Measurements from ENCODE around the gene SCAMP5. TPM values are rescaled to one million over a fixed set of nuclear protein-coding genes. Genes with fewer than 3 reads are reported as not detected.
A peak's percentile ranks its signal among the peaks of the same experiment; 100 is the strongest.

Gene SCAMP5
- total and polyA plus RNA-seq, 3 experiments from 2014 or later = 0.16 to 1.1 (median 0.74) TPM

- Mint-ChIP-seq H3K9me3 (peaks cover 0 to 4% (median 0%) of the 10 kb centered on the region in 5 donors), H3K27me3 (peaks cover 7 to 8% of the 10 kb centered on the region in 2 donors), H3K4me3 (peak overlapping the region in 5 of 7 donors; percentile 43 to 70 (median 52)), H3K4me1 (peaks cover 24 to 51% (median 43%) of the 10 kb centered on the region in 3 donors), H3K36me3 (no peaks in the 10 kb centered on the region), H3K27ac (peak overlapping the region in 7 of 8 donors; percentile 5 to 95 (median 59))
- Histone ChIP-seq H3K9me3 (ENCODE audit: low read length) (no peaks in the 10 kb centered on the region), H3K36me3 (ENCODE audit: insufficient read depth, low read length) (no peaks in the 10 kb centered on the region), H3K4me1 (ENCODE audit: insufficient read depth, low read length) (peaks cover 33% of the 10 kb centered on the region), H3K27me3 (ENCODE audit: insufficient read depth, low read length, poor library complexity, severe bottlenecking) (no peaks in the 10 kb centered on the region), H3K27ac (ENCODE audit: low read depth, low read length) (peak overlapping the region; percentile 39), H3K4me3 (ENCODE audit: low read length) (no peak overlapping the region)
- POLR2A ChIA-PET = no interaction called here
- peak in 1 of 5 donors; percentile 12 for DNase-seq
- CTCF ChIA-PET = no interaction called here
Measured at GRCh38 chr15:75067123-75067830, 71.9 kb downstream of the SCAMP5 start.

DNA sequence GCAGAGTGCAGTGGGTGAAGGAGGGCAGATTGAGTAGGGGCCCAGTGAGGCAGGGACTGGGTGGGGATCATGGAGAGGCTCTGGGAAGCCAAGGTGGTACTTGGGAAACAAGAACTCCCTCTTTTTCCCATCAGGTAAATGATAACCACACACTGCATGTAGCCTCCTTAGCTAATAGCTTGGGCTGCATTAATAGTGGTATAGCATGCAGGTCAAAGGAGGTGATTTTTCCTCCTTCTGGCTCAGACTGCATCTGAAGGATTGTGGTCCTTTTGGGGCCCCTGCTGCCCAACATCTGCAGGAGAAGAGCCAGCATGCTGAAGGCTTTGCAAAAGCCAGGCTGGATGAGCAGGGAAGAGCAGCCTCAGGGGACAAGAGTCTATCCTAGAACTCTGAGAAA lies 73.4 kb downstream of the SCAMP5 start:
- no peaks in the 10 kb centered on the region for H3K36me3 ChIP-seq (ENCODE audit: insufficient read depth, low read length)
- H3K27ac ChIP-seq (ENCODE audit: low read depth, low read length) = no peak overlapping the region
- H3K27me3 ChIP-seq (ENCODE audit: insufficient read depth, low read length, poor library complexity, severe bottlenecking) = no peaks in the 10 kb centered on the region
- no peak for DNase-seq
- H3K9me3 Mint-ChIP-seq = peaks cover 0 to 4% (median 0%) of the 10 kb centered on the region in 5 donors
- ChIA-PET CTCF (no interaction called here), POLR2A (no interaction called here)
- H3K4me1 Mint-ChIP-seq = peaks cover 24 to 52% (median 43%) of the 10 kb centered on the region in 3 donors
- H3K9me3 ChIP-seq (ENCODE audit: low read length) = no peaks in the 10 kb centered on the region
- H3K27me3 Mint-ChIP-seq = peaks cover 7 to 8% of the 10 kb centered on the region in 2 donors
- H3K36me3 Mint-ChIP-seq = no peaks in the 10 kb centered on the region
- peaks cover 33% of the 10 kb centered on the region for H3K4me1 ChIP-seq (ENCODE audit: insufficient read depth, low read length)
- no peak overlapping the region for H3K4me3 ChIP-seq (ENCODE audit: low read length)
- H3K27ac Mint-ChIP-seq = no peak overlapping the region
- H3K4me3 Mint-ChIP-seq = no peak overlapping the region

GRCh38 chr15:75069301-75069925 lies 74.0 kb downstream of the SCAMP5 start:
- Histone ChIP-seq H3K36me3 (ENCODE audit: insufficient read depth, low read length) (no peaks in the 10 kb centered on the region), H3K27me3 (ENCODE audit: insufficient read depth, low read length, poor library complexity, severe bottlenecking) (no peaks in the 10 kb centered on the region), H3K9me3 (ENCODE audit: low read length) (no peaks in the 10 kb centered on the region), H3K27ac (ENCODE audit: low read depth, low read length) (no peak overlapping the region), H3K4me1 (ENCODE audit: insufficient read depth, low read length) (peaks cover 33% of the 10 kb centered on the region), H3K4me3 (ENCODE audit: low read length) (no peak overlapping the region)
- Mint-ChIP-seq H3K27ac (peak overlapping the region in 1 of 8 donors; percentile 62), H3K36me3 (no peaks in the 10 kb centered on the region), H3K9me3 (peaks cover 0 to 4% (median 0%) of the 10 kb centered on the region in 5 donors), H3K27me3 (peaks cover 7 to 8% of the 10 kb centered on the region in 2 donors), H3K4me1 (peaks cover 24 to 52% (median 43%) of the 10 kb centered on the region in 3 donors), H3K4me3 (peak overlapping the region in 1 of 7 donors; percentile 10)
- DNase-seq = no peak
- ChIA-PET CTCF (no interaction called here), POLR2A (no interaction called here)

DNA sequence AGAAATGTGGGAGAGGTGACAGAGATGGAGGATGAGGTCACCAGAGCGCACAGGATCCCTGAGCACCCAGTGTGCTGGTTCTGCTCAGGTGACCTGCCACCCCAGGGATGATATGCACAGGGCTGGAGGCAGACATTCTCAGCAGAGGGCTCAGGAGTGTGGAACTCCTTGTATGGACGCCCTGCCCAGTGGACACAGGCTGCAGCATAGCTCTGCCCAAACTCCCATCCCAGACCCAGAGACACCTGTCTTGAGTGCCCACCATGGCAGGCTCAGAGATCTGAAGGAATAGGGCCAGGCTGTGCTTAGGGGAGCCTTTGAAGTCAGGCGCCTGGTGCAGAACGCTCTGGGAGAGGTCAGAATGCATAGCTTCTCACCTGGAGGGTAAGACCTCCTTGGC lies 75.3 kb downstream of the SCAMP5 start:
- peaks cover 0 to 4% (median 0%) of the 10 kb centered on the region in 3 donors for H3K36me3 Mint-ChIP-seq
- no peak overlapping the region for H3K27ac ChIP-seq (ENCODE audit: low read depth, low read length)
- H3K9me3 Mint-ChIP-seq = peaks cover 6 to 12% (median 7%) of the 10 kb centered on the region in 5 donors
- DNase-seq = no peak
- peaks cover 7 to 8% of the 10 kb centered on the region in 2 donors for H3K27me3 Mint-ChIP-seq
- H3K4me1 ChIP-seq (ENCODE audit: insufficient read depth, low read length) = peaks cover 27% of the 10 kb centered on the region
- no peak overlapping the region for H3K4me3 Mint-ChIP-seq
- no peak overlapping the region for H3K4me3 ChIP-seq (ENCODE audit: low read length)
- no peak overlapping the region for H3K27ac Mint-ChIP-seq
- H3K9me3 ChIP-seq (ENCODE audit: low read length) = peaks cover 4% of the 10 kb centered on the region
- H3K36me3 ChIP-seq (ENCODE audit: insufficient read depth, low read length) = no peaks in the 10 kb centered on the region
- peaks cover 17 to 43% (median 34%) of the 10 kb centered on the region in 3 donors for H3K4me1 Mint-ChIP-seq
- ChIA-PET POLR2A (no interaction called here), CTCF (interaction anchor here (1.6 kb wide), 1 partner anchor 11 kb away, joined by 5 read pairs; no protein-coding TSS in a partner anchor)
- no peaks in the 10 kb centered on the region for H3K27me3 ChIP-seq (ENCODE audit: insufficient read depth, low read length, poor library complexity, severe bottlenecking)

Other genes with a start within 250 kb of the SCAMP5 start
- gene CYP1A2, start 246.7 kb upstream of the SCAMP5 start, total RNA-seq = not detected
- gene CYP1A2, start 246.7 kb upstream of the SCAMP5 start, polyA plus RNA-seq = not detected
- gene CSK, start 213.5 kb upstream of the SCAMP5 start, total RNA-seq = 100 to 1,000 TPM; 288 to 294 TPM
- 154 TPM for gene CSK, start 213.5 kb upstream of the SCAMP5 start, polyA plus RNA-seq
- under 1 TPM in 1 of 2 experiments, not detected in 1; 0.27 TPM for gene LMAN1L, start 182.7 kb upstream of the SCAMP5 start, total RNA-seq
- gene LMAN1L, start 182.7 kb upstream of the SCAMP5 start, polyA plus RNA-seq = not detected
- gene CPLX3, start 168.9 kb upstream of the SCAMP5 start, total RNA-seq = not detected
- not detected for gene CPLX3, start 168.9 kb upstream of the SCAMP5 start, polyA plus RNA-seq
- gene ULK3, start 152.4 kb upstream of the SCAMP5 start, total RNA-seq = 10 to 100 TPM; 53.9 to 60.1 TPM
- gene ULK3, start 152.4 kb upstream of the SCAMP5 start, polyA plus RNA-seq = 43.1 TPM
- 10 to 100 TPM; 82.8 to 84.2 TPM for gene SCAMP2, start 122.2 kb upstream of the SCAMP5 start, total RNA-seq
- gene SCAMP2, start 122.2 kb upstream of the SCAMP5 start, polyA plus RNA-seq = 154 TPM
- gene MPI, start 105.5 kb upstream of the SCAMP5 start, total RNA-seq = 10 to 100 TPM; 40.4 to 43.0 TPM
- gene MPI, start 105.5 kb upstream of the SCAMP5 start, polyA plus RNA-seq = 61.1 TPM
- 10 to 100 TPM; 45.0 to 47.7 TPM for gene FAM219B, start 88.7 kb upstream of the SCAMP5 start, total RNA-seq
- gene FAM219B, start 88.7 kb upstream of the SCAMP5 start, polyA plus RNA-seq = 32.3 TPM
- gene COX5A, start 57.5 kb upstream of the SCAMP5 start, total RNA-seq = 100 to 1,000 TPM; 326 to 362 TPM
- gene COX5A, start 57.5 kb upstream of the SCAMP5 start, polyA plus RNA-seq = 351 TPM
- 1 to 10 TPM; 6.1 to 7.4 TPM for gene RPP25, start 38.8 kb upstream of the SCAMP5 start, total RNA-seq
- 2.5 TPM for gene RPP25, start 38.8 kb upstream of the SCAMP5 start, polyA plus RNA-seq
- gene PPCDC, start 28.0 kb downstream of the SCAMP5 start, total RNA-seq = 10 to 100 TPM; 35.5 to 39.2 TPM
- gene PPCDC, start 28.0 kb downstream of the SCAMP5 start, polyA plus RNA-seq = 12.8 TPM
- gene C15orf39, start 206.3 kb downstream of the SCAMP5 start, total RNA-seq = 10 to 100 TPM; 29.8 to 32.0 TPM
- 6.1 TPM for gene C15orf39, start 206.3 kb downstream of the SCAMP5 start, polyA plus RNA-seq

Data from CD8-positive, alpha-beta memory T cell (primary cell).